Measurements from ENCODE around the gene TMBIM1.

DNA sequence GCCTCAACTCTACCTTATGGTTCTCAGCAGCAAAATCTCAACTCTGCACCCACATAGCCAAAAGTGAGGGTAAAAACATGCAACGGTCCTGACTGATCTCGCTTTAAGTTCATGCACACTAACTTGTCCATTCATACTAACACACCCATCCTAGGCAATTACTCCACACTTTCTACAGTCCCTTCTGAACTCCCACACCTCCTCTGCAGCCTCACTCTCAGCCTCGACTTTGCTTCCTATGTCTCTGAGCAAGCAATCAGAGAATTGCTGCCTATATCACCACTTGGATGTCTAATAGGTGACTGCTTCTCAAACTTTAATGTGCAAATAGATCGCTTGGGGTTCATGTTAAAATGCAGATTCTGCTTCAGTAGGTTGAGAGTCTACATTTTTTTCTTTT lies 7.8 kb upstream of the TMBIM1 start:
- TF ChIP-seq, protein P1, sequence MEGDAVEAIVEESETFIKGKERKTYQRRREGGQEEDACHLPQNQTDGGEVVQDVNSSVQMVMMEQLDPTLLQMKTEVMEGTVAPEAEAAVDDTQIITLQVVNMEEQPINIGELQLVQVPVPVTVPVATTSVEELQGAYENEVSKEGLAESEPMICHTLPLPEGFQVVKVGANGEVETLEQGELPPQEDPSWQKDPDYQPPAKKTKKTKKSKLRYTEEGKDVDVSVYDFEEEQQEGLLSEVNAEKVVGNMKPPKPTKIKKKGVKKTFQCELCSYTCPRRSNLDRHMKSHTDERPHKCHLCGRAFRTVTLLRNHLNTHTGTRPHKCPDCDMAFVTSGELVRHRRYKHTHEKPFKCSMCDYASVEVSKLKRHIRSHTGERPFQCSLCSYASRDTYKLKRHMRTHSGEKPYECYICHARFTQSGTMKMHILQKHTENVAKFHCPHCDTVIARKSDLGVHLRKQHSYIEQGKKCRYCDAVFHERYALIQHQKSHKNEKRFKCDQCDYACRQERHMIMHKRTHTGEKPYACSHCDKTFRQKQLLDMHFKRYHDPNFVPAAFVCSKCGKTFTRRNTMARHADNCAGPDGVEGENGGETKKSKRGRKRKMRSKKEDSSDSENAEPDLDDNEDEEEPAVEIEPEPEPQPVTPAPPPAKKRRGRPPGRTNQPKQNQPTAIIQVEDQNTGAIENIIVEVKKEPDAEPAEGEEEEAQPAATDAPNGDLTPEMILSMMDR (IDR thresholded peaks at IDR 0.05; ENCODE audit: insufficient read depth, low read length, poor library complexity, severe bottlenecking), result no peak
- no peak for TF ChIP-seq EZH2phosphoT487 (conservative IDR thresholded peaks at IDR 0.05; ENCODE audit: low read length)
